Liver (tissue), 9 donors: ENCODE results near the gene CEND1. TPM values are rescaled to one million over a fixed set of nuclear protein-coding genes. Genes with fewer than 3 reads are reported as not detected.

Experiments used
- DNase-seq: peaks from one replicate; pipeline ENCODE4 v3.0.0-alpha.2; 2017; ENCODE audit warnings: low spot score
- H3K27ac ChIP-seq, 2 donors: one replicate each; pipeline ENCODE4 v1.7.0; 2013; ENCODE audit warnings: inconsistent platforms in 2 of 2, low read length in 2 of 2, control low read depth in 1 of 2, low read depth in 1 of 2, mild to moderate bottlenecking in 1 of 2
- H3K27me3 ChIP-seq, 4 donors: one replicate each; pipeline versions ENCODE4 v1.6.1 to v1.7.0; 2013; ENCODE audit warnings: low read length in 3 of 4, inconsistent platforms in 1 of 4, mild to moderate bottlenecking in 1 of 4, moderate library complexity in 1 of 4; ENCODE audit not compliant: control insufficient read depth in 4 of 4, insufficient read depth in 4 of 4
- H3K36me3 ChIP-seq, 4 donors: one replicate each; pipeline versions ENCODE4 v1.6.1 to v1.7.0; 2013; ENCODE audit warnings: low read length in 3 of 4, mild to moderate bottlenecking in 3 of 4, low read depth in 1 of 4, moderate library complexity in 1 of 4; ENCODE audit not compliant: control insufficient read depth in 4 of 4, insufficient read depth in 3 of 4
- H3K4me1 ChIP-seq, 4 donors: one replicate each; pipeline versions ENCODE4 v1.6.1 to v1.7.0; 2013; ENCODE audit warnings: low read length in 3 of 4, mild to moderate bottlenecking in 3 of 4, moderate library complexity in 1 of 4; ENCODE audit not compliant: control insufficient read depth in 4 of 4, insufficient read depth in 4 of 4
- H3K4me3 ChIP-seq, 3 donors: one replicate each; pipeline versions ENCODE4 v1.6.1 to v1.7.0; 2013; ENCODE audit warnings: low read length in 3 of 3, control low read depth in 1 of 3, low read depth in 1 of 3, mild to moderate bottlenecking in 1 of 3
- H3K9ac ChIP-seq, 2 donors: one replicate each; pipeline ENCODE4 v1.7.0; 2013; ENCODE audit warnings: low read length in 2 of 2, mild to moderate bottlenecking in 2 of 2, moderate library complexity in 2 of 2, control low read depth in 1 of 2, low read depth in 1 of 2
- H3K9me3 ChIP-seq, 4 donors: one replicate each; pipeline versions ENCODE4 v1.6.1 to v1.7.0; 2013; ENCODE audit warnings: low read length in 3 of 4; ENCODE audit not compliant: control insufficient read depth in 4 of 4
- ATF3 ChIP-seq: IDR thresholded peaks from 2 replicates; pipeline ENCODE4 v1.6.1; 2016; ENCODE audit warnings: antibody characterized with exemption
- CTCF ChIP-seq: fragments of 150-350 bp; IDR thresholded peaks from 2 replicates; pipeline ENCODE4 v1.5.1; 2017; ENCODE audit warnings: improper control_type of control experiment, low read depth, low read length; ENCODE audit not compliant: missing input control
- FOXA2 ChIP-seq: IDR thresholded peaks from 2 replicates; pipeline ENCODE4 v1.6.1; 2016; ENCODE audit warnings: antibody characterized with exemption
- GABPA ChIP-seq, 2 donors: IDR thresholded peaks in 1 of 2; conservative IDR thresholded peaks in 1 of 2; 2 replicates each; pipeline ENCODE4 v1.6.1; 2016; ENCODE audit warnings: antibody characterized with exemption in 2 of 2, mild to moderate bottlenecking in 1 of 2, moderate library complexity in 1 of 2
- HNF4G ChIP-seq: IDR thresholded peaks from 2 replicates; pipeline ENCODE4 v1.6.1; 2016; ENCODE audit warnings: antibody characterized with exemption
- JUND ChIP-seq, 2 donors: IDR thresholded peaks; 2 replicates each; pipeline ENCODE4 v1.6.1; 2016; ENCODE audit warnings: antibody characterized with exemption in 2 of 2
- NR2F2 ChIP-seq: IDR thresholded peaks from 2 replicates; pipeline ENCODE4 v1.6.1; 2016; ENCODE audit warnings: antibody characterized with exemption
- RAD21 ChIP-seq, 2 donors: IDR thresholded peaks; 2 replicates each; pipeline ENCODE4 v1.6.1; 2016; ENCODE audit warnings: antibody characterized with exemption in 2 of 2, mild to moderate bottlenecking in 2 of 2
- REST ChIP-seq: IDR thresholded peaks from 2 replicates; pipeline ENCODE4 v1.6.1; 2016; ENCODE audit warnings: antibody characterized with exemption, mild to moderate bottlenecking
- RXRA ChIP-seq, 2 donors: IDR thresholded peaks; 2 replicates each; pipeline ENCODE4 v1.6.1; 2017 to 2018; ENCODE audit warnings: antibody characterized with exemption in 2 of 2, mild to moderate bottlenecking in 1 of 2
- SP1 ChIP-seq: IDR thresholded peaks from 2 replicates; pipeline ENCODE4 v1.6.1; 2018; ENCODE audit warnings: antibody characterized with exemption, mild to moderate bottlenecking
- TAF1 ChIP-seq: conservative IDR thresholded peaks from 2 replicates; pipeline ENCODE4 v1.6.1; 2016; ENCODE audit warnings: antibody characterized with exemption, mild to moderate bottlenecking
- YY1 ChIP-seq: IDR thresholded peaks from 2 replicates; pipeline ENCODE4 v1.6.1; 2016; ENCODE audit warnings: antibody characterized with exemption, mild to moderate bottlenecking
- ZBTB33 ChIP-seq: IDR thresholded peaks from 2 replicates; pipeline ENCODE4 v1.6.1; 2016; ENCODE audit warnings: antibody characterized with exemption
- WGBS: extraction: QIAGEN DNeasy Blood & Tissue Kit; methylation state at CpG from one replicate; pipeline ENCODE4 v1.1.7; 2013; 5-methylcytosine and 5-hydroxymethylcytosine counted together
- polyA plus RNA-seq, 2 donors: library from polyadenylated mRNA; stranded (reverse) in 1 of 2; unstranded in 1 of 2; fragments of 200-250 nt in 1 of 2; fragments of >200 nt in 1 of 2; fragmentation: Nextera tagmentation in 1 of 2; extraction: Ambion mirVana in 1 of 2; gene quantifications; one replicate each; pipeline versions ENCODE4 v1.2.1 to v1.2.3, GENCODE V29; 2013 to 2015
- total RNA-seq, 2 donors: library from RNA; depleted of rRNA; stranded (reverse); fragments of >200 nt; gene quantifications; one replicate each; pipeline ENCODE4 v1.2.3, GENCODE V29; 2014
- donor health status: healthy.
- donor health status: healthy.
- donor health status: healthy.
- donor health status: healthy.
- donor health status: healthy.

CEND1 gene
- total and polyA plus RNA-seq, 4 donors: not detected

- H3K9me3 ChIP-seq: no peaks in the 10 kb centered on the region
- H3K9ac ChIP-seq: peak overlapping the region in 1 of 2 donors; percentile 32
- no peak for TF ChIP-seq FOXA2
- no peak for TF ChIP-seq JUND (IDR thresholded peaks at IDR 0.05)
- TF ChIP-seq HNF4G: no peak
- TF ChIP-seq CTCF: no peak
- no peak for TF ChIP-seq REST
- no peak overlapping the region for H3K27ac ChIP-seq
- peaks cover 13 to 37% (median 21%) of the 10 kb centered on the region in 4 donors for H3K4me1 ChIP-seq
- peaks cover 0 to 16% (median 7%) of the 10 kb centered on the region in 4 donors for H3K36me3 ChIP-seq
- no peaks in the 10 kb centered on the region for H3K27me3 ChIP-seq
- DNase-seq: no peak
- H3K4me3 ChIP-seq: peak overlapping the region in 2 of 3 donors; percentile 75 to 95
- WGBS: 58% methylated on average over 11 of the region's 11 CpGs
These were observed 13.7 kb downstream of the CEND1 start for GRCh38 chr11:776263-776560.

- no peak overlapping the region for H3K9ac ChIP-seq
- peaks cover 5 to 22% (median 10%) of the 10 kb centered on the region in 4 donors for H3K36me3 ChIP-seq
- peaks cover 13 to 34% (median 21%) of the 10 kb centered on the region in 4 donors for H3K4me1 ChIP-seq
- no peak for DNase-seq
- WGBS: 86% methylated on average over 20 of the region's 20 CpGs
- no peak for TF ChIP-seq FOXA2
- TF ChIP-seq TAF1: no peak
- TF ChIP-seq RXRA (IDR thresholded peaks at IDR 0.05): no peak
- no peak for TF ChIP-seq GABPA (IDR thresholded peaks at IDR 0.05 in 1 of 2, conservative IDR thresholded peaks at IDR 0.05 in 1 of 2)
- no peak for TF ChIP-seq YY1
- TF ChIP-seq ZBTB33: no peak
- no peak for TF ChIP-seq CTCF
- no peak for TF ChIP-seq JUND (IDR thresholded peaks at IDR 0.05)
- no peak for TF ChIP-seq REST
- TF ChIP-seq RAD21 (IDR thresholded peaks at IDR 0.05): no peak
- no peak for TF ChIP-seq NR2F2
- TF ChIP-seq ATF3: no peak
- no peak for TF ChIP-seq SP1
- no peaks in the 10 kb centered on the region for H3K27me3 ChIP-seq
- H3K27ac ChIP-seq: no peak overlapping the region
- no peak overlapping the region for H3K4me3 ChIP-seq
- H3K9me3 ChIP-seq: no peaks in the 10 kb centered on the region
These were observed 14.9 kb downstream of the CEND1 start for GRCh38 chr11:774873-775592.
